Subcutaneous abdominal adipose tissue (tissue), 5 donors: ENCODE results near the gene TTC28.
"Not testable (repeated sequence)": the region's sequence is repeated elsewhere in the genome, so short reads cannot be mapped to it uniquely, and the experiment has no call there.

Source experiments
- H3K27ac ChIP-seq: one replicate; pipeline ENCODE4 v1.7.0; 2013; ENCODE audit warnings: low read depth, mild to moderate bottlenecking, inconsistent platforms, low read length, moderate library complexity
- H3K27me3 ChIP-seq, 5 donors: one replicate each; pipeline ENCODE4 v1.7.0; 2013; ENCODE audit warnings: low read length in 5 of 5, inconsistent platforms in 1 of 5; ENCODE audit not compliant: control insufficient read depth in 5 of 5, insufficient read depth in 4 of 5
- H3K36me3 ChIP-seq, 5 donors: one replicate each; pipeline ENCODE4 v1.7.0; 2013; ENCODE audit warnings: low read length in 5 of 5; ENCODE audit not compliant: control insufficient read depth in 5 of 5, insufficient read depth in 5 of 5
- H3K4me1 ChIP-seq, 5 donors: one replicate each; pipeline ENCODE4 v1.7.0; 2013; ENCODE audit warnings: low read length in 5 of 5, mild to moderate bottlenecking in 3 of 5, moderate library complexity in 1 of 5; ENCODE audit not compliant: control insufficient read depth in 5 of 5, insufficient read depth in 5 of 5
- H3K4me3 ChIP-seq, 5 donors: one replicate each; pipeline ENCODE4 v1.7.0; 2013; ENCODE audit warnings: low read length in 5 of 5, low read depth in 1 of 5
- H3K9ac ChIP-seq, 5 donors: one replicate each; pipeline ENCODE4 v1.7.0; 2013; ENCODE audit warnings: low read length in 5 of 5, mild to moderate bottlenecking in 4 of 5, moderate library complexity in 3 of 5
- H3K9me3 ChIP-seq, 5 donors: one replicate each; pipeline ENCODE4 v1.7.0; 2013; ENCODE audit warnings: low read length in 5 of 5; ENCODE audit not compliant: control insufficient read depth in 5 of 5
- donor health status: healthy.
- donor health status: healthy.
- donor health status: healthy.
- donor health status: healthy.
- donor health status: healthy.

The TTC28 gene

GRCh38 chr22:28072066-28072465 lies 607.6 kb downstream of the TTC28 start:
- Histone ChIP-seq H3K9me3 (no peaks in the 10 kb centered on the region), H3K9ac (no peak overlapping the region), H3K4me3 (no peak overlapping the region), H3K27ac (no peak overlapping the region), H3K36me3 (peaks cover 4 to 9% (median 6%) of the 10 kb centered on the region in 5 donors), H3K27me3 (no peaks in the 10 kb centered on the region), H3K4me1 (peaks cover 0 to 13% (median 8%) of the 10 kb centered on the region in 5 donors)

GRCh38 chr22:28068826-28069225 lies 610.8 kb downstream of the TTC28 start:
- Histone ChIP-seq H3K4me1 (peaks cover 0 to 5% (median 0%) of the 10 kb centered on the region in 5 donors), H3K9ac (no peak overlapping the region), H3K4me3 (no peak overlapping the region), H3K9me3 (no peaks in the 10 kb centered on the region), H3K27me3 (no peaks in the 10 kb centered on the region), H3K27ac (no peak overlapping the region), H3K36me3 (peaks cover 4 to 14% (median 8%) of the 10 kb centered on the region in 5 donors)

GRCh38 chr22:28064920-28065319 lies 614.7 kb downstream of the TTC28 start:
- Histone ChIP-seq H3K4me1 (peaks cover 0 to 5% (median 0%) of the 10 kb centered on the region in 5 donors), H3K4me3 (no peak overlapping the region), H3K9ac (no peak overlapping the region), H3K36me3 (peaks cover 0 to 9% (median 3%) of the 10 kb centered on the region in 5 donors), H3K27me3 (no peaks in the 10 kb centered on the region), H3K9me3 (no peaks in the 10 kb centered on the region), H3K27ac (no peak overlapping the region)

- no peaks in the 10 kb centered on the region for H3K9me3 ChIP-seq
- no peaks in the 10 kb centered on the region for H3K27me3 ChIP-seq
- H3K36me3 ChIP-seq: peaks cover 0 to 9% (median 3%) of the 10 kb centered on the region in 5 donors
- no peak overlapping the region for H3K4me3 ChIP-seq
- peaks cover 0 to under 1% (median 0%) of the 10 kb centered on the region in 5 donors for H3K4me1 ChIP-seq
- H3K9ac ChIP-seq: no peak overlapping the region
- H3K27ac ChIP-seq: no peak overlapping the region
Measured at GRCh38 chr22:28063656-28064055, 616.0 kb downstream of the TTC28 start.

- not testable (repeated sequence) for H3K27me3 ChIP-seq, H3K4me1 ChIP-seq, H3K9ac ChIP-seq, H3K9me3 ChIP-seq, H3K27ac ChIP-seq, H3K4me3 ChIP-seq, H3K36me3 ChIP-seq
Measured at GRCh38 chr22:28060594-28060993, 619.0 kb downstream of the TTC28 start.

GRCh38 chr22:28058036-28058435 lies 621.6 kb downstream of the TTC28 start:
- Histone ChIP-seq H3K36me3 (no peaks in the 10 kb centered on the region), H3K4me1 (peaks cover 0 to 11% (median 5%) of the 10 kb centered on the region in 5 donors), H3K27me3 (no peaks in the 10 kb centered on the region), H3K4me3 (no peak overlapping the region), H3K27ac (no peak overlapping the region), H3K9ac (no peak overlapping the region), H3K9me3 (no peaks in the 10 kb centered on the region)

GRCh38 chr22:28054819-28055208 lies 624.8 kb downstream of the TTC28 start:
- H3K27me3 ChIP-seq: no peaks in the 10 kb centered on the region
- H3K4me1 ChIP-seq: peaks cover 0 to 14% (median 7%) of the 10 kb centered on the region in 5 donors
- no peaks in the 10 kb centered on the region for H3K36me3 ChIP-seq
- H3K9ac ChIP-seq: no peak overlapping the region
- no peak overlapping the region for H3K27ac ChIP-seq
- H3K9me3 ChIP-seq: no peaks in the 10 kb centered on the region
- H3K4me3 ChIP-seq: no peak overlapping the region

GRCh38 chr22:28053896-28054818 lies 625.5 kb downstream of the TTC28 start:
- Histone ChIP-seq H3K9ac (no peak overlapping the region), H3K27ac (no peak overlapping the region), H3K36me3 (no peaks in the 10 kb centered on the region), H3K4me1 (peaks cover 0 to 14% (median 7%) of the 10 kb centered on the region in 5 donors), H3K9me3 (no peaks in the 10 kb centered on the region), H3K4me3 (no peak overlapping the region), H3K27me3 (no peaks in the 10 kb centered on the region)

GRCh38 chr22:28052825-28053269 lies 626.8 kb downstream of the TTC28 start:
- Histone ChIP-seq H3K4me3 (no peak overlapping the region), H3K27me3 (no peaks in the 10 kb centered on the region)

GRCh38 chr22:28051787-28052356 lies 627.8 kb downstream of the TTC28 start:
- H3K9ac ChIP-seq: no peak overlapping the region
- no peak overlapping the region for H3K27ac ChIP-seq
- peaks cover 0 to 8% (median 6%) of the 10 kb centered on the region in 5 donors for H3K36me3 ChIP-seq
- no peaks in the 10 kb centered on the region for H3K9me3 ChIP-seq
- H3K27me3 ChIP-seq: no peaks in the 10 kb centered on the region
- H3K4me1 ChIP-seq: peaks cover 0 to 29% (median 9%) of the 10 kb centered on the region in 5 donors
- H3K4me3 ChIP-seq: no peak overlapping the region

More at GRCh38 chr22:28052825-28053269, 626.8 kb downstream of the TTC28 start:
- H3K9me3 ChIP-seq: no peaks in the 10 kb centered on the region
- no peak overlapping the region for H3K27ac ChIP-seq
- H3K9ac ChIP-seq: no peak overlapping the region
- peaks cover 0 to 21% (median 9%) of the 10 kb centered on the region in 5 donors for H3K4me1 ChIP-seq
- no peaks in the 10 kb centered on the region for H3K36me3 ChIP-seq
